ENCODE results near the gene BCAS3. TPM values are rescaled to one million over a fixed set of nuclear protein-coding genes. Genes with fewer than 3 reads are reported as not detected.

Gene BCAS3
- total RNA-seq, 1 experiment from 2014 or later, result 26.3 TPM

- Histone ChIP-seq H3K27ac (ENCODE audit: low read depth, low read length) (peak overlapping the region; percentile 89), H3K27me3 (ENCODE audit: insufficient read depth, low read length) (no peaks in the 10 kb centered on the region), H3K4me2 (ENCODE audit: low read length) (peak overlapping the region; percentile 44), H3K79me2 (ENCODE audit: insufficient read depth, low read length) (no peaks in the 10 kb centered on the region), H3K4me3 (replicated peaks in 1 of 2; ENCODE audit: low read depth in 1 of 2, low read length in 2 of 2) (no peak overlapping the region), H3K36me3 (ENCODE audit: control insufficient read depth in 1 of 2, insufficient read depth in 2 of 2, low read length in 2 of 2) (no peaks in the 10 kb centered on the region), H3K9ac (ENCODE audit: low read length) (peak overlapping the region; percentile 9; the same call in 1 of the 2 replicates), H3K9me3 (ENCODE audit: control insufficient read depth in 1 of 2, insufficient read depth in 1 of 2, low read depth in 1 of 2, low read length in 2 of 2) (peaks cover 0 to 6% of the 10 kb centered on the region in 2 experiments; a peak in 1 of 4 replicates), H2AFZ (ENCODE audit: low read depth, low read length, poor library complexity, severe bottlenecking) (peak overlapping the region; percentile 37), H3K4me1 (ENCODE audit: control insufficient read depth in 1 of 2, insufficient read depth in 2 of 2, low read length in 2 of 2) (peaks cover 38 to 47% of the 10 kb centered on the region in 2 experiments), H4K20me1 (ENCODE audit: insufficient read depth) (no peaks in the 10 kb centered on the region), H3K9me2 (ENCODE audit: insufficient read depth) (no peaks in the 10 kb centered on the region)
- DNase-seq (ENCODE audit: low read depth, low spot score), result peak; percentile 73
- intact Hi-C loops (cut with micrococcal nuclease), result loop anchor here (2.0 kb wide), 2 partner anchors 68 to 124 kb away; no protein-coding TSS in a partner anchor
- POLR2A ChIA-PET, result no interaction called here
- RAD21 ChIA-PET (ENCODE audit: low non-redundant PET in 1 of 2, low total read pairs in 2 of 2, uncharacterized antibody in 2 of 2, unreplicated experiment in 2 of 2), result interaction anchor here (1.0 to 1.2 kb wide), 2 partner anchors 15 to 69 kb away, joined by 3 read pairs; no protein-coding TSS in a partner anchor
- BruUV-seq (replicated peaks), result no TSS peak
- CTCF ChIA-PET, result interaction anchor here (1.1 to 2.7 kb wide), 7 partner anchors 15 to 683 kb away, joined by 3 to 17 read pairs (median 6); no protein-coding TSS in a partner anchor
- TF ChIP-seq CTCF (IDR thresholded peaks at IDR 0.05 in 2 of 3, conservative IDR thresholded peaks at IDR 0.05 in 1 of 3; ENCODE audit: borderline replicate concordance in 1 of 3, insufficient read depth in 1 of 3, low read depth in 2 of 3, low read length in 2 of 3) (peak in 2 of 3 experiments; percentile 34 to 46; a peak in 4 of 6 replicates), EZH2phosphoT487 (IDR thresholded peaks at IDR 0.05; ENCODE audit: borderline replicate concordance) (no peak), ELF1 (IDR thresholded peaks at IDR 0.05; ENCODE audit: borderline replicate concordance, low read depth) (no peak), MAX (IDR thresholded peaks at IDR 0.05) (peak; percentile 28), ZNF274 (IDR thresholded peaks at IDR 0.05; ENCODE audit: low read depth, low read length) (no peak), SP1 (IDR thresholded peaks at IDR 0.05; ENCODE audit: low read depth) (peak; percentile 60), FOSL1 (IDR thresholded peaks at IDR 0.05; ENCODE audit: low read depth) (peak; percentile 70; the same call in 1 of the 2 replicates), CEBPB (IDR thresholded peaks at IDR 0.05; ENCODE audit: low read depth) (no peak), RAD21 (IDR thresholded peaks at IDR 0.05; ENCODE audit: low read depth) (peak; percentile 37; the same call in 1 of the 2 replicates), CBX3 (IDR thresholded peaks at IDR 0.05; ENCODE audit: low read depth) (peak; percentile 27; the same call in 1 of the 2 replicates)
- ATAC-seq, result peak; percentile 79
Observed at GRCh38 chr17:61426482-61427304, 749.0 kb downstream of the BCAS3 start.

All from HCT116 (cell line).